Fibroblast of the aortic adventitia (primary cell): ENCODE measurements around the gene CENPB. TPM values are rescaled to one million over a fixed set of nuclear protein-coding genes. Genes with fewer than 3 reads are reported as not detected.

Source experiments
- DNase-seq: peaks from one replicate; pipeline ENCODE4 v3.0.0-alpha.2; 2010; ENCODE audit warnings: low read depth
- H3K4me3 ChIP-seq: 2 replicates; pipeline ENCODE4 v1.5.1; 2011; ENCODE audit warnings: low read depth, mild to moderate bottlenecking, control low read depth, low read length, moderate library complexity
- CTCF ChIP-seq: IDR thresholded peaks from 2 replicates; pipeline ENCODE4 v1.5.1; 2011; ENCODE audit warnings: mild to moderate bottlenecking, low read length, control low read depth, inconsistent platforms; ENCODE audit not compliant: insufficient read depth
- total RNA-seq: library from RNA; depleted of rRNA; stranded (reverse); fragments of >200 nt; gene quantifications from 2 replicates; pipeline ENCODE4 v1.2.3, GENCODE V29; 2012; ENCODE audit warnings: low replicate concordance

Gene CENPB
- total RNA-seq, 1 donor: 94.8 TPM

DNA sequence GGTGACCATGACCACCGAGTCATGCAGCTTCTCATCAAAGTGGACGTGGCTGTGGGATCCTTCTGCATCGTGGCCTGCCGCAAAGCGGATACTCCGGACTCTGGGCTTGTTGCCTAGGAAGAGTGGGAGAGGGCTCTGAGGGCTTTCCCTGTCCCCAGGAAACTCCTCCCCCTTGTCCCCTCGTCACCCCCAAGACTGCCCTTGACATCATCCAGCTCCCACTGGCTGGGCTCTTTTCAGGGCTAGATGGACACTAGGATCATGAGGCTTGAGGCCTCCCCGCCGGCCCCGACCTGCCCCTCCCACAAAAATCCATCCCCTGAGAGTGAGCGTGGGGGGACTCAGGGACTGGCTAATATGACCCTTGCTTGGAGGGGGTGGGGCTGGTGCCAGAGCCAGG lies 28.0 kb downstream of the CENPB start:
- TF ChIP-seq CTCF: no peak
- DNase-seq: no peak
- no peak overlapping the region for H3K4me3 ChIP-seq

DNA sequence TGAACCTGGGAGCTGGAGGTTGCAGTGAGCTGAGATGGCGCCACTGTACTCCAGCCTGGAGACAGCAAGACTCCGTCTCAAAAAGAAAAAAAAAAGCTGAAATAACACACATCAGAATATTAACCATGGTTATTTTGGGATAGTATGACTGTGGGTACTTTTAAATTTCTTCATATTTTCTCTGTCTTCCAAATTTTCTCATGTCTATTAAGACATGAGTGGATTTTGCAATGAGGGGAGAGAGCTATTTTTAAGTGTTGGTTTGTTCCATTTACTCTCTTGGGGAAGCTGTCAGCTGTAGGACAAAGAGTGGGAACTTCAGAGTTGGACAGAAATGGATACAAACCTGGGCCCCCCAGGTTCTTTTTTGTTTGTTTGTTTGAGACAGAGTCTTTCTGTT lies 29.3 kb downstream of the CENPB start:
- DNase-seq: no peak
- H3K4me3 ChIP-seq: no peak overlapping the region
- no peak for TF ChIP-seq CTCF

- no peak for DNase-seq
- TF ChIP-seq CTCF: no peak
- H3K4me3 ChIP-seq: no peak overlapping the region
Measured at GRCh38 chr20:3755814-3756480, 30.6 kb downstream of the CENPB start.

DNA sequence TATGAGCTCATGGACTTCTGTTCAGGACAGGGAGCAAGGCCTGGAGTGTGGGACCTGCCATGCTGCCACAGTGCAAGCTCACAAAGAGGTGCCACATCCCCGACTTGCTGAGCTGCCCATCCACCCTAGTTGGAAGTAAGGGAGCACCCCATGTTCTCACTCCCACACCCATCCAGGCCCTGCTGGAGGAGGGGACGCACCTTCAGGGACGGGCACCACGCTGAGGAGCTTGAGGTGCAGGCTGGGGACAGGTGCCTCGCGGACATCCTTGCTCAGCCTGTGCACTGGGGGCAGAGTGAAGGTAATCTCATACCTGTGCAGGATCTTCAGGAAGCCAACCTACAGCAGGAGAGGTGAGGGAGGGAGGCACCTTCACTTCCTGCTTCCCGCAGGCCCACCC lies 31.3 kb downstream of the CENPB start:
- no peak for DNase-seq
- H3K4me3 ChIP-seq: no peak overlapping the region
- no peak for TF ChIP-seq CTCF

DNA sequence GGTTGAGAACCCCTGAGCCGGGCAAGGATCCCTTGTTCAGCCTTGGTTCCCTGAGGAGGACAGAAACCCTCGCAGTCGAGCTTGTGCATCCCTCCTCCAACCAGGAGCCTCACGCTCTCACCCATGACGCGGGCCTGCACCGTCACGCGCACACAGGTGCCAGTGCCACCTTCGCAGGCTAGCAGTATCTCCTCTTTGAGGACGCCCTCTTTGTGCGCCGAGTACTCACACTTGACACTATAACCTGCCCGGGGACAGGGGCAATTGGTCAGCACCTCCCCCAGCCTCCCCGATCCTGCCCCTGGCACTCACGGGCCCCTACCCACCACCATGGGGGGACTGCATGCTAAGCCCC lies 32.3 kb downstream of the CENPB start:
- no peak for TF ChIP-seq CTCF
- DNase-seq: no peak
- H3K4me3 ChIP-seq: no peak overlapping the region

DNA sequence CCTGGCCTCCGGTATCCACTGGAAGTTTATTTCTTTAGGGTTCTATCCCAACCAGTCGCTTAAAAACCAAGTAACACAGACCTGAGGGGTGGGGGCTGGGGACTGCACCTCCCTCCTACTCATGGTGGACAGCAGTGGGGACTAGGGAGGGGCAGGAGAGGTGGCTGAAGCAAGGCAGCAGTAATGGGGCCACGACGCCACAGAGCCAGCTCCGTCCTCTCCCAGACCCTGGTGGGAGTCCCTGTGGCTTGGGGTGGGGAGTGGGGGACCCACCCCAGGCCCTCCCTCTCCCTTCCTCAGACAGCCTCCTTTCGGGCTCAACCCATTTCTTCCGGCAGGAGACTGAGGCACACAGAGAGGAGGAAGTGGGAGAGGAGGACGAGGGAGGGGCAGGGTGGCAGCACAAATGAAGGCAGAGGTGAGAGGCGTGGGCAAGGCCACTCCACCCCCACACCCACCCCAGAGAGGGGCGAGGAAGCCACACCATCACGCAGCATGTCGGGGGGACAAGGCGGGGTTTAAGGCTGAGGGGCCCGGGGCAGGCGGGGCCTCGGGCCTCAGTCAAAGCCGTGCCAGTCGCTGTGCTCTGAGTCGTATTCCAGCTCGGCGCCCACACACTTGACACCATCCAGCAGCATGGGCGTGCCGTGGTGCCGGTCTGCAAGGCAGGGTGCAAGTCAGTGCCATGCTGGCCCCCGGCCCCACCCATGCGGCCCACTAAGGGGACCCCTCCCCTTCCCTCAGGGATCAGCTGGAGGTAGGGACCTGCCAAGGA lies 32.9 kb downstream of the CENPB start:
- no peak for DNase-seq
- no peak for TF ChIP-seq CTCF
- no peak overlapping the region for H3K4me3 ChIP-seq
